Fibroblast of peridontal ligament (primary cell): Measurements from ENCODE around the gene PSD4.
"Not testable (repeated sequence)": the region's sequence is repeated elsewhere in the genome, so short reads cannot be mapped to it uniquely, and the experiment has no call there.

Experiments used
- DNase-seq: peaks from one replicate; pipeline ENCODE4 v3.0.0-alpha.2; 2010; ENCODE audit errors: extremely low read depth

The PSD4 gene

GRCh38 chr2:113221846-113222245 is 48.1 kb downstream of the PSD4 start:
- no peak for DNase-seq

- no peak for DNase-seq
Measured at GRCh38 chr2:113223813-113224212, 50.0 kb downstream of the PSD4 start.

GRCh38 chr2:113224647-113225236 is 51.0 kb downstream of the PSD4 start:
- DNase-seq, result no peak

GRCh38 chr2:113225263-113226259 is 51.8 kb downstream of the PSD4 start:
- DNase-seq, result no peak

GRCh38 chr2:113226462-113226861 is 52.7 kb downstream of the PSD4 start:
- no peak for DNase-seq

- no peak for DNase-seq
Measured at GRCh38 chr2:113227290-113227689, 53.5 kb downstream of the PSD4 start.

- no peak for DNase-seq
Measured at GRCh38 chr2:113227698-113228097, 53.9 kb downstream of the PSD4 start.

GRCh38 chr2:113228351-113228750 is 54.6 kb downstream of the PSD4 start:
- no peak for DNase-seq

- DNase-seq, result no peak
Measured at GRCh38 chr2:113228991-113229716, 55.4 kb downstream of the PSD4 start.

- DNase-seq, result no peak
Measured at GRCh38 chr2:113229795-113230194, 56.0 kb downstream of the PSD4 start.

- DNase-seq, result peak; percentile 73
Measured at GRCh38 chr2:113230531-113230930, 56.8 kb downstream of the PSD4 start.

GRCh38 chr2:113231064-113231463 is 57.3 kb downstream of the PSD4 start:
- DNase-seq, result no peak

GRCh38 chr2:113232123-113232522 is 58.4 kb downstream of the PSD4 start:
- DNase-seq, result no peak

GRCh38 chr2:113232740-113233139 is 59.0 kb downstream of the PSD4 start:
- DNase-seq, result no peak

- DNase-seq, result peak; percentile 40
Measured at GRCh38 chr2:113233593-113234550, 60.1 kb downstream of the PSD4 start.

- DNase-seq, result peak; percentile 45
Measured at GRCh38 chr2:113234721-113235346, 61.1 kb downstream of the PSD4 start.

GRCh38 chr2:113235347-113236226 is 61.8 kb downstream of the PSD4 start:
- not testable (repeated sequence) for DNase-seq

- no peak for DNase-seq
Measured at GRCh38 chr2:113236367-113237159, 62.8 kb downstream of the PSD4 start.

- DNase-seq, result no peak
Measured at GRCh38 chr2:113237604-113238160, 63.9 kb downstream of the PSD4 start.
